Neural crest cell (in vitro differentiated cells): ENCODE results near the gene FAP. TPM values are rescaled to one million over a fixed set of nuclear protein-coding genes. Genes with fewer than 3 reads are reported as not detected.

Experiments
- DNase-seq: peaks from one replicate; pipeline ENCODE4 v3.0.0; 2021; ENCODE audit warnings: low read depth, mixed read lengths, low spot score
- H3K27ac Mint-ChIP-seq: one replicate; pipeline ENCODE4 v1.8.0; 2021; ENCODE audit warnings: mild to moderate bottlenecking, mixed read lengths; ENCODE audit not compliant: unreplicated experiment
- H3K27me3 Mint-ChIP-seq: 2 replicates; pipeline ENCODE4 v1.8.0; 2021; ENCODE audit warnings: low read depth, mild to moderate bottlenecking, mixed read lengths
- H3K36me3 Mint-ChIP-seq: 2 replicates; pipeline ENCODE4 v1.8.0; 2021; ENCODE audit warnings: low read depth, mild to moderate bottlenecking, mixed read lengths
- H3K4me1 Mint-ChIP-seq: 2 replicates; pipeline ENCODE4 v1.8.0; 2021; ENCODE audit warnings: mixed read lengths
- H3K4me3 Mint-ChIP-seq: one replicate; pipeline ENCODE4 v1.8.0; 2021; ENCODE audit warnings: mild to moderate bottlenecking, mixed read lengths
- H3K9me3 Mint-ChIP-seq: 2 replicates; pipeline ENCODE4 v1.8.0; 2021; ENCODE audit warnings: mixed read lengths
- CTCF ChIP-seq: fragments of 200-600 bp; sonication (generic); conservative IDR thresholded peaks from 2 replicates; pipeline ENCODE4 v1.5.0; 2021; ENCODE audit warnings: antibody characterized with exemption, mild to moderate bottlenecking
- total RNA-seq: library from RNA; stranded (reverse); gene quantifications from 2 replicates; pipeline ENCODE4 v1.2.1, GENCODE V29; 2021

Gene FAP
- total RNA-seq, 1 donor from 2014 or later = not detected

GRCh38 chr2:162202203-162202602, 41.0 kb downstream of the FAP start:
- Mint-ChIP-seq H3K4me1 (no peaks in the 10 kb centered on the region), H3K36me3 (no peaks in the 10 kb centered on the region), H3K27ac (no peak overlapping the region), H3K27me3 (peaks cover 16% of the 10 kb centered on the region), H3K9me3 (no peaks in the 10 kb centered on the region), H3K4me3 (no peak overlapping the region)
- no peak for TF ChIP-seq CTCF
- DNase-seq = no peak

- no peak for DNase-seq
- Mint-ChIP-seq H3K4me3 (no peak overlapping the region), H3K27me3 (peaks cover 23% of the 10 kb centered on the region), H3K4me1 (no peaks in the 10 kb centered on the region), H3K9me3 (no peaks in the 10 kb centered on the region), H3K36me3 (no peaks in the 10 kb centered on the region), H3K27ac (no peak overlapping the region)
- no peak for TF ChIP-seq CTCF
These were observed 42.6 kb downstream of the FAP start for GRCh38 chr2:162200636-162201035.

- Mint-ChIP-seq H3K36me3 (no peaks in the 10 kb centered on the region), H3K27ac (no peak overlapping the region), H3K9me3 (no peaks in the 10 kb centered on the region), H3K4me3 (no peak overlapping the region), H3K27me3 (peaks cover 23% of the 10 kb centered on the region), H3K4me1 (no peaks in the 10 kb centered on the region)
- no peak for TF ChIP-seq CTCF
- no peak for DNase-seq
These were observed 43.3 kb downstream of the FAP start for GRCh38 chr2:162199913-162200312.

GRCh38 chr2:162198239-162198638, 45.0 kb downstream of the FAP start:
- no peak for DNase-seq
- Mint-ChIP-seq H3K4me3 (no peak overlapping the region), H3K27ac (no peak overlapping the region), H3K4me1 (no peaks in the 10 kb centered on the region), H3K27me3 (peaks cover 23% of the 10 kb centered on the region), H3K9me3 (no peaks in the 10 kb centered on the region), H3K36me3 (no peaks in the 10 kb centered on the region)
- TF ChIP-seq CTCF = no peak

- no peak overlapping the region for H3K27ac Mint-ChIP-seq
- H3K4me3 Mint-ChIP-seq = no peak overlapping the region
- H3K36me3 Mint-ChIP-seq = no peaks in the 10 kb centered on the region
- H3K27me3 Mint-ChIP-seq = peaks cover 31% of the 10 kb centered on the region
- no peaks in the 10 kb centered on the region for H3K9me3 Mint-ChIP-seq
- TF ChIP-seq CTCF = no peak
- no peaks in the 10 kb centered on the region for H3K4me1 Mint-ChIP-seq
- DNase-seq = no peak
These were observed 46.0 kb downstream of the FAP start for GRCh38 chr2:162197069-162197825.
